Frontal cortex (tissue), 4 donors: ENCODE measurements around the gene FHIT. TPM values are rescaled to one million over a fixed set of nuclear protein-coding genes. Genes with fewer than 3 reads are reported as not detected.

Experiments
- DNase-seq, 2 donors: peaks; one replicate each; pipeline ENCODE4 v3.0.0; 2012; ENCODE audit warnings: low spot score in 2 of 2
- FAIRE-seq: peaks from 2 replicates; lab custom pipeline; 2012; peaks lifted over from hg19 to GRCh38; lab: Jason Lieb, UNC
- total RNA-seq: library from RNA; depleted of rRNA; stranded (reverse); fragments of >200 nt; gene quantifications from one replicate; pipeline ENCODE4 v1.2.3, GENCODE V29; 2014
- donor health status: control.
- donor health status: control.
- donor health status: control.

The FHIT gene
- total RNA-seq, 1 donor from 2014 or later, result 1.6 TPM

DNA sequence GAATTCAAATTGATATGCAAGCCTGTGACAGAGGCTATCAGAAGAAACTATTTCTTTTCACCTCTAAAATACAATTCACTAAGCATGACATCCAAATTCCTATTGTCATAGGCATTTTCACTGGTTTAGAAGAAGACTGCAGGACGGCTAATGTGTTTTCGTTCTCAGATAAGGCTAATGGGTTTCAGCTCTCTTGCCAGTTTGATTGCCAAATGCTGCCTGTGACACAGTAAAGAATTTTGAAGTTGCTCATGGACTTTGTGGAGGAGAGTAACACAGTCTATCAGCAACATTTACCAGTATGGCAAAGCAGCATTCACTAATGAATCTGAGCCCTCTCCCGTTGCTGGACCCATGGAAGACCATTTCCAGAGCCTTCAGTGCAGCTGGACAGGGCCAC is 948.1 kb downstream of the FHIT start:
- DNase-seq, result no peak
- no peak for FAIRE-seq

DNA sequence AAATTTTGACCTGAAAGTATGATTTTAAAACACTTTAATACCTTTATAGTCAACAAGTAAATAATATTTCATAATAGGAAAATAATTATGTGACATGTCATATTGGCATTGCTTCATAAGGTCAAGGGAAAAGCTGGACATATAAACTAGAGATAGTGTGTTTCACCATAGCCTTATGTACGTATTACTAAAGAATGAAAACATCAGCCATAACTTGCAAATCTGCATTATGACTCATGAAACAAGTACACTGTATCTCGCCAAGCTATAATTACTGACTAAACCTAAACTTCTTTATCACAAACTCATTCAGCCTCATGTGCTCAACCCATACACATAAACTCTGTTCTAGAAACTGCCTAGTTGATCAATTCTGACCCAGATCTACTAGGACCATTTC is 950.1 kb downstream of the FHIT start:
- DNase-seq (no peak), FAIRE-seq (no peak)

DNA sequence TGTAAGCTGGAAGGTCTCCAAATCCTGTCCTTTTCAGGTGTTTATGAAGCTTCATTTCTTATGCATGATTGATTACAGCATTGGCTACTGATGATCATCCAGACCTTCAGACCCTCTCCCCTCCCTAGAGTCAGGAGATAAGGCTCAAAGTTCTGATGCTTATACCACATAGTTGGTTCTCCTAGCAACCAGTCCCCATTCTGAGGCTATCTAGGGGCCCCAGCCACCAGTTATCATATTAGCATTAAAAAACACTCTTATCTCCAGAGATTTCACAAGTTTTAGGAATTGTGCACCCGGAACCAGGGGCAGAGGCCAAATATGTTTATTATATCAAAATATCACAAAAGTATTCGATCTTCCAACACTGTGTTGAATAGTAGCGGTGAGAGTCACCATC is 953.1 kb downstream of the FHIT start:
- FAIRE-seq (no peak), DNase-seq (no peak)

DNA sequence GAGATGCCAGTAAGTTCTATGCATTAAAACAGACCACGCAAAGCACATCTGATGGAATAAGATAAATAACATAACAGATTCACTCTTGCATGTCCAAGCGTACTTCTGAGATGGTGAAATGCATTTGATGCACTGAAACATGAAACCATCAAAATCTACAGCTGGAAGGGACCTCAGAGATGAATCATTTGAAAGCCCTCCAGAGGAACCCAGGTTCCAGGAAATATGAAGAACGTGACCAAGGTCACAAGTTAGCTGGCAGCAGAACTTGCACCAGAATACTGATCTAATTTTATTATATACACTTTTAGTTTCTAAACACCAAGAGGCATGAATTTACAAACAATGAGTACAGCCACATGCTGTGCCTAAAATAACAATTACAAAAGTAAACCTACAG is 957.1 kb downstream of the FHIT start:
- DNase-seq (no peak), FAIRE-seq (no peak)

DNA sequence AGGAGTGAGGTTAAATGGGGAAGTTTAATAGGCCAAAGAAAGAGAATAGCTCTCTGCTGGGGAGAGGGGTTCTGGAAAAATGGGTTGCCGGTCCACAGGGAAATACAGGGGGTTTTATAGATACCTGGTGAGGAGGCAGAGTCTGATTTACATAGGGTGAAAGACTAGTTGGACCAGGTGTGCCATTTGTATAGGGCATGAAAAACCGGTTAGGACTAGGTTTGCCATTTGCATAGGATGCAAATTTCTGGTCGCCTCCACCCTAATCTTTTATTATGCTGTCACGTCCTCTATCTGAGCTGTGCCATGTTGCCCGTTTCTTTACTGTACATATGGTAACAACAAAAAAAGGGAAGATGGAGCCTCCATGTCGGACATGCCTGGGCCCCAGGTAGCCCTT is 960.1 kb downstream of the FHIT start:
- no peak for DNase-seq
- FAIRE-seq, result no peak

DNA sequence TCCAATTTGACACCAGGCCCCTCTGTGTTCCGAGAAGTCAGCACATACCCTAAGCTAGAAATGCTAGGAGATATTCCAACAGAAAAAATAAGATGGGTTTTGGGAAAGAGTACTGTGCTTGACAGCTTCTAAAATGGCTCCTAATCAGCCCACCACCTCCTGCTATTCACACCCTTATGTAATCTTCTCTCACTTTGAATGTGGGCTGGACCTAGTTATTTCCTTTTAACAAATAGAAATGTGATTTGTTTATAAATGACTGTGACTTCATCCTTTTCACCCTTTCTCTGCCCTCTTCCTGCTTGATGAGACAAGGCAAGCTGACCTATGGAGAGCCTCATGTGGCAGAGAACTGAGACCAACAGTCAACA is 961.1 kb downstream of the FHIT start:
- FAIRE-seq (no peak), DNase-seq (no peak)

DNA sequence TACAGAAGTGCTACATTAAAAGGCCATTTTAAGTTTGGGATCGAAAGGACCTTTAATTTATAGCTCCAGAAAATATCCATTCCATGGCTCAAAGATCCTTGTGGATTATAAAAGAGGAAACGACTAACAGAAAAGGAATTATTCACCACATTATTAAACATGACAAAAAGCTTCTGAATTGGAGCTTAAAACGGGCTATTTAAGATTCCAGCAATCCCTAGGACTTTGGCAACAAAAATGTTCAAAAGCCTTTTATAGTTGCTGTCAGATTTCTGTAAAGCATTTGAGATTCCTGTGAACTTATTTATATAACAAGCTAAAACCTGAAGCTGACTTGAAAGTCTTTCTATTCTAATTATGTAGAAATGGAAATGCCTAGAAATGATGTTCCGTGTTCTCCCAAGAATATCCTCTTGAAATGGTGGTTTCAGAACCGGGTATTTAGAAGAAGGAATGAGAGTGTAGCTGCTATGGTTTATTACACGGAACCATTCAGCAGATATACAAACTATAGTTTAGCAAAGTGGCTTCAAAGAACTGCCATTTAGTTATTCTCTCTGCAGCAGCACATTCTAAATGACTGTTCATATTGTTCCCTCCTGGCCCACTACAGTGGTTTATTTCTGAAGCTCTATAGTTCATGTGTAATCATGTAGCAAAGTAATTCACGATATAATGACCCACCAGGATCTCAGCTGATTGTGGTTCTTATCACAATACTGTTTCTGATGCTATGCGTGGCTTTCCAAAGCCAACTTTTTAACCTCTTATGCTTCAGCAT is 961.7 kb downstream of the FHIT start:
- no peak for FAIRE-seq
- no peak for DNase-seq

DNA sequence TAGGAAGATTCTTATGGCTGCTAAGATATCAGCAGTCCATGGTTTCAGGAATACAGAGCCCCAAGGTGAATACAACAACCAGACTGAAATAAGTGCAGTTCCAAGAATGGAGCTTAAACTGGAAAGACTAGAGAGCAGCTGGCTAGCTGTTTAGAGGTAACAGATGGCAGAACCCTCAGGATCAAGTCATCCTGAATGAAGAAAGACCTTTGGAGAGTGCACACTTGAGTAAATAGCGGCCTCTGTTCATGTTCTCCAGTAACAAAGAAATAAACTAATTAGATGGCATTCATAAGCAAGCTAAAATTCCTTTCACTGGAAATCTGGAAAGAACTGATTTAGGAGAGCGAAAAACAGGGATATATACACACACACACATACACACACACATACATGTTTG is 968.4 kb downstream of the FHIT start:
- FAIRE-seq (no peak), DNase-seq (no peak)

DNA sequence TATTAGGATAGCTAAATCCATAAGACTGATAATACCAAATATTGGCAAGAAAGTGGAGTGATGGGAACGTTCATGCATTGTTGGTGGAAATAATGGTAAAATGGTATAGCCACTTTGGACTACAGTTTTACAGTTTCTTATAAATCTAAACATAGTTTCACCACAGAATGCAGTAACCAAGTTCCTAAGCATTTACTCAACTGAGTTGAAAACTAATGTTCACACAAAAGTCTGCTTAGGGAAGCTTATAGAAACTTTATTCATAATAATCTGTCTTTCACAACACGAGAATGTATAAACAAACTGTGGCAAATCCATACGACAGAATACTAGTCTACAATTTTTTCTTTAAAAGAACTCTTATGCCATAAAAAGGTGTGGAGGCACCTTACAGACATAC is 969.3 kb downstream of the FHIT start:
- no peak for DNase-seq
- no peak for FAIRE-seq

DNA sequence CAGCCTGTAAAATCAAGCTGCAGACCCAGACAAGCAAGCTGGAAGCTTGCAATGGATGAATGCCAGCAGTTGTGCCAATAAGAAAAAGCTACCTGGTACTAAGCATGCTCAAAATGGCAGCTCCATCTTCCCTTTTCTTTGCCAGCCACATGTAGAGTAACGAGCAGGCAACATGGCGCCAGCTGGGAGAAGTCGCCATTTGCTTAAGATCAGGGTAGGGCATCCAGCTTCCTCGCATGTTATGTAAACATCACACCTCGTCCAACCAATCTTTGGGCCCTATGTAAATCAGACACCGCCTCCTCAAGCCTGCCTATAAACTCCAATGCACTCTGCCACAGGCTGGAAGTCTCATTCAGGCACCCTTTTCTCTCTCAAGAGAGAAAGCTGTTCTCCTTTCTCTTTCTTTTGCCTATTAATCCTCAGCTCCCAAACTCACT is 973.9 kb downstream of the FHIT start:
- DNase-seq, result no peak
- FAIRE-seq, result no peak

DNA sequence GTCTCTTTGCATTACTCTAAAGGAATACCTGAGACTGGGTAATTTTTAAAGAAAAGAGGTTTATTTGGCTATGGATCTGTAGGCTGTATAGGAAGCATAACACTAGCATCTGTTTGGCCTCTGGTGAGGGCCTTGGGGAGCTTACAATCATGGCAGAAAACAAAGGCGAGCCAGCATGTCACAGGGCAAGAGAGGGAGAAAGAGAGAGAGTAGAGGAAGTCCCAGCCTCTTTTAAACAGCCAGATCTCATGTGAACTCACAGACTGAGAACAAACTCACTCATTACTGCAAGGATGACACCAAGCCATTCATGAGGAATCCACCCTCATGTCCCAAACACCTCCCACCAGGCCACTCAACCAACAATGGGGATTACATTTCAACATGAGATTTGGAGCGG is 974.6 kb downstream of the FHIT start:
- FAIRE-seq (no peak), DNase-seq (no peak)

DNA sequence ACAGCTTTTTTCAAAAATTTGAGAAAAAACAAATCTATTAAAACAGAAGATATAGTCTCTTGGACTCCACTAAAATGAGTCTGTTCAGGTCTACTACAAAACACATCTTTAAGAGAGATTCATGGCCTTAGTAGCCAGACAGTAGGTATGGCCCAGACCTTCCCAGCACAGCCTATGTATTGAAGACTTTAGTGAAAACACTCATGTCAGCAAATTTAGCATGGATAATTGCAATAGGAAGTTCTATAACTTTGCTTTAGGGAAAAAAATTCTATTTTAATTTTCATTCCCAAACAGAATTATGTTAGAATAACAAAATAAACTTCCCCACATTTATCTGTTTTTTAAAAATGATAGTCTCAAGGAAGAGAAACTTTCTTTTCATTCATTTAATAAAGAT is 976.6 kb downstream of the FHIT start:
- DNase-seq, result no peak
- no peak for FAIRE-seq

DNA sequence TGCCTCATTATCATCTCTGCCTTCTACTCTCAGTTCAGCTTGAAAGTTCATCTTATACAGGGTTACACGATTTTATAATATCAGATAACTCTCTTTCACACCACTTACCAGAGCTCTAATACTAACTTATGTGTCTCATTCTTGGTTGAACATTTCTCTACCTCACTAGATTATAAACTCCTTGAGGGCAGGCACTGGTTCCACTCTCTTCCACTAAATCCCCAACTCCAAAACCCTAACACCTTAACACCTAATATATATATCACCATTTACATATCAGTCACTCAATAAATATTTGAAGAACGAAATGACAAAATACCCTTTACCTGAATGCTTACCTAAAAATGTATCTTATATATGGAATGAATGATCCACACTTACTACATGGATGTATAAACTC is 977.2 kb downstream of the FHIT start:
- DNase-seq, result no peak
- no peak for FAIRE-seq

DNA sequence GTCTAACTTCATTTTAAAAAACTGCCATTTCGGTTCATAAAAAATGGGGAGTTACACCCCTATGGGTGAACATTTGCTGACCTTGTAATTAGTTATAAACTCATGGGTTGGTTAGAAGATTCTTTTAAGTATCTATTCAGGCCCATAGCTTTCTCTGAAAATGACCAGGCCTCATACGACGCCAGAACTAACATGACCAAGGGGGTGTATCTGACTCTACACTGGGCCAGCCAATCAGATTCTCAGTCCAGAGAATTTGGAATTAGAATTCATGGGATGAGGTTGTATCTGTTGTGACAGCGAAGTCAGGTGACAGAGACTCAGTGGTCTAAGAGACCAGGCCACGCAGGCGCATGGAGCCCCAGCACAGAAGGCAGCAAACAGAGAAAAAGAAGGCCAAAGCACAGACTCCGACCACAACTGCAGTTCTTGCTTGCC is 981.4 kb downstream of the FHIT start:
- FAIRE-seq, result no peak
- no peak for DNase-seq

DNA sequence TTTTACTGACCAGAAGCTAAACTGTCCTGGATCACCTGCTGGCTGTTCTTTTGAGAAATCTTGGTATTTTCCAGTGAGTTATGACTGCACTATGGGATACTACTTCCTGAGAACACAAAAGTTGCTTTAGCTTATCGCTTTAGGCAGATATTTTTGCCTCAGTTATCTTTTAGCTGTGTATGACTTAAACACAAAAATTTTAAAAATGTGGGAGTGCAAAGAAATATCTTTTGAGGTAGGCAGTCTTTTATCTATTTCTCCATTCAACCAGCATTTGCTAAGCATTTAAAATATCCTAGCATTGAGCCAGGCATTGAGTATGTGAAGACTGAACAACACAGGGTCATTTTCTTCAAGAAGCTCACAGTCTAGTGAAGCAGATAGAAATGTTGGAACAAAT is 981.9 kb downstream of the FHIT start:
- no peak for FAIRE-seq
- DNase-seq, result no peak

DNA sequence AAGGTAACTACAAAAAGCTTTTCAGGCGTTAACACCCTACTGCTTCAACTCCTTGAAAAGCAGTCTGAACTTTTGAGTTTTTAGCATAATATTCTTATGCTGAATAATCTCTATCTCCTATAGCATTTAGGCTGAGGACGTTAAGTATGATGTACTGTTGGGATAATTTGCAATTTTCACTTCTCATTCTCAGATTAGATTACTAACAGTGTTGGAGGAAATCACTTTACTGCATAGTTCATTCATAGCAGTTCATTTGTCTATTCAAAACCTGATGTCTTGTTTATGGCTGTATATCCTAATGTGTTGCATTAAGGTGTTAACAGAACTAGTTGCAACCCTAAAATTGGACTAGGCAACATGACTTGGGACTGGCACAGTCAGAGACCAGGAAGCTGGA is 983.1 kb downstream of the FHIT start:
- FAIRE-seq (no peak), DNase-seq (no peak)

DNA sequence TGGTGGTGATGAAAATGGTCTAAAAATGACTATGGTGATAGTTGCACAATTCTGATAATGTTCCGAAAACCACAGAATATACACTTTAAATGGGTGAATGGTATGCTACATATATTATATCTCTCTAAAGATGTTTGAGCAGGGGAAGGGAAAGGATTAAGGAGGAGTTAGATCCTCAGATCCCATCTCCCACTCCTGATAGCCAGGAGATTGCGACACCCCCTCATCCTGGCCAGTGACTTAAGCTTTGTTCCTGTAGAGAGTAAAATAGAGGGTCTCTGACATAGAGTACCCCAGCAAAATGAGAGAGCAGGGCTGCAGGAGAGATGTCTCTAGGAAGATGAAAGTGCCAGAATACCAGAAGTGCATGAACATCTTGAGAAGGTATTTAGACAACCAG is 984.8 kb downstream of the FHIT start:
- FAIRE-seq, result no peak
- DNase-seq, result no peak

DNA sequence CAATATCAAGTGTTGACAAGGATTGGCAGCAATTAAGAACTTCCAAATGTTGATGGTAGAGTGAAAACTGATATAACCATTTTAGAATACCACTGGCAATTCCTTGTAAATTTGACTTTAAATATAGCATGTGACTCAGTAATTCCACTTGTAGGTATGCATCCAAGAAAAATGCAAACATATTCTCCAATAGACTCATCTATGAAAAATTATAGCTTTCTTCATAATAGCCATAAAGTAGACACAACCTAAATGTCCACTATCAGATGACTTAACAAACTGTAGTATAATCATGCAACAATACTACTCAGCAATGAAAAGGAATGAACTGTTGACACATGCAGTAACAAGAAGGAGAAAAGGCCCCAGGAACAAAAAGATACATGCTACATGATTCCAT is 988.1 kb downstream of the FHIT start:
- FAIRE-seq (no peak), DNase-seq (no peak)

DNA sequence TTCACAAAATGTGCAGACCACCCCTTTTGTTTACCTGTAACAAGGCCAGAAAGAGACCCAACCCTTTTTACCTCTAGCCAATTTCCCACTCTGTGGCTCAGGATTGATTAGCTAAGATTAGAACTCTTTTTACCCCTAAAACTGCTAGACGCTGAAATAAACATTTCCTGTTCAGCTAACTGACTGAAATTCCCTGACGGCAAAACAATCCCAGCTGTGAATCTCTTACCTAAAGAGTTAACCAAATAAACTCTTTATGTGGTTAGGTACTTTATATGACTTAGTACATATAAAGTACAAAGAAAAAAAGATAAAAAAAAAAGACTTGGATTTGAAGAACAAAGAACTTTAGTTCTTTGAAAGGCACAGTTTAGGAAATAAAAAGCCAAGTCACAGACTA is 988.7 kb downstream of the FHIT start:
- no peak for DNase-seq
- no peak for FAIRE-seq

DNA sequence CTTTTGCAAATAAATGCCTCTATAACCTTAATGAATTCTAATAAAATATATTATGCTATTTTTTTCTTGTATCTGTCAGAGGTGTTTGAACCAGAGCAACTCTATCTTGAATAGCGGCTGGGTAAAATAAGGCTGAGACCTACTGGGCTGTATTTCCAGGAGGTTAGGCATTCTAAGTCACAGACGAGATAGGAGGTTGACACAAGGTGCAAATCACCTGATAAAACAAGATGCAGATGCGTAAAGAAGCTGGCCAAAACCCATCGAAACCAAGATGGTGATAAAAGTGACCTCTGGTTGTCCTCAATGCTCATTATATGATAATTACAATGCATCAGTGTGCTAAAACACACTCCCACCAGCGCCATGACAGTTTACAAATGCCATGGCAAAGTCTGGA is 990.7 kb downstream of the FHIT start:
- DNase-seq, result no peak
- FAIRE-seq, result no peak

DNA sequence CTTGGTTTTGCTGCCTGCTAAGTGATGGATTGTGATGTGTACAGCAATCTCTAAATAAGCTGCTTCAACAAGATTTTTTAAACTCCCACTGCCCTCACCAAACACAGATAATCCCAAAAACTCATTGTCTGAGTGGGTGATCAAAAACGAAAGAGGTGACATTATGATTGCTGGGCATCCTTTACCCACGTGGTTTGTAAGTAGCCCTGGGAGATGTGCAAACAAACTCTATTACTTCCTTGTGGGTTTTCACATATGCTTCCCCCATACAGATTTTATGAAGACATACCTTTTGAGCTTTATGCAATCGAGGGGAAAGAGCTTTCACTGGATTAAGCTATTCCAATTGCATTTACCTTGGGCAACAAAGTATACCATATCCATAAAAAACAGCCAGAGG is 1000.4 kb downstream of the FHIT start:
- no peak for FAIRE-seq

DNA sequence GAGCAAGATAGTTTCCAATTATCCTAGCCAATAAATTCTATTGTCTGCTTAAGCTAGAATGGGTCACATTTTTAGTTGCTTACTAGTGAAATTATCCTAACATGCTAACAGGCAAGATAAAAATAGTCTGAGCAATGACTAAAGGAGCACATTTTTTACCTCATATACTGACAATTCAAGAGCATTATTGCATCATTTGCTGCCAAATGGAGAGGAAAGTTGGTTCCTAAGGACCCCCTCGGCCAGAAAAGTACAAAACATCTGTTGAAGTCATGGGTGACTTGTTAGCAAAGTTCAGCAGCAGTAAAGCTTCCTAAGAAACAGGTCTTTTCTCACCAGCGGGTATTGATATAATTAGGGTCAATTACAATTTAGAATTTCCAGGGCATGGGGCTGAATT is 1001.0 kb downstream of the FHIT start:
- no peak for DNase-seq
- FAIRE-seq, result no peak

More for the DNA sequence above, 1000.4 kb downstream of the FHIT start:
- no peak for DNase-seq
